ENCODE results near the gene HBM. TPM values are rescaled to one million over a fixed set of nuclear protein-coding genes. Genes with fewer than 3 reads are reported as not detected.
"Not testable (repeated sequence)": the region's sequence is repeated elsewhere in the genome, so short reads cannot be mapped to it uniquely, and the experiment has no call there.

The HBM gene, protein sequence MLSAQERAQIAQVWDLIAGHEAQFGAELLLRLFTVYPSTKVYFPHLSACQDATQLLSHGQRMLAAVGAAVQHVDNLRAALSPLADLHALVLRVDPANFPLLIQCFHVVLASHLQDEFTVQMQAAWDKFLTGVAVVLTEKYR
- total RNA-seq, result not detected
- long read RNA-seq, result 0 reads

GRCh38 chr16:165539-166374 lies at the start of gene HBM:
HBM (plus strand) TSS chr16:165978; CDS start chr16:165998, 20 bp downstream.
- ATAC-seq (ENCODE audit: poor library complexity) (no peak), DNase-seq (peak; percentile 10)

DNA sequence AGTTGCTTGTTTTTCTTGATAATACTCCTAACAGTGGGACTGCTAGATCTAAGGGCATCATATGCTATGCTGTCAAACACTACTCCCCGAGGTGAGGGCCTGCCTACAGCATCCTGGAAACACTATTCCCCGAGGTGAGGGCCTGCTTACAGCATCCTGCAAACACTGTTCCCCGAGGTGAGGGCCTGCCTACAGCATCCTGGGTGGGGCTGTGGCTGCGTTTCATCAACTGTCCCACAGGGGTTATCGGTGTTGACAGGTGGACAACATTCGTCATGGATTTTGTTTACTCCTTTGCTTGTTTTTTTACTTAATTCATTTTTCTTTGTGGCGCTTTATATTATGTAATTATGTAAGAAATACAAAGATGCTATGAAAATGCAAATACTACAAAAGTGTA lies 49.8 kb upstream of the HBM start:
- no peak for DNase-seq
- intact Hi-C loops (cut with DNase I), result no loop called here

More at GRCh38 chr16:165539-166374, at the start of gene HBM:
- intact Hi-C loops (cut with DNase I), result no loop called here

DNA sequence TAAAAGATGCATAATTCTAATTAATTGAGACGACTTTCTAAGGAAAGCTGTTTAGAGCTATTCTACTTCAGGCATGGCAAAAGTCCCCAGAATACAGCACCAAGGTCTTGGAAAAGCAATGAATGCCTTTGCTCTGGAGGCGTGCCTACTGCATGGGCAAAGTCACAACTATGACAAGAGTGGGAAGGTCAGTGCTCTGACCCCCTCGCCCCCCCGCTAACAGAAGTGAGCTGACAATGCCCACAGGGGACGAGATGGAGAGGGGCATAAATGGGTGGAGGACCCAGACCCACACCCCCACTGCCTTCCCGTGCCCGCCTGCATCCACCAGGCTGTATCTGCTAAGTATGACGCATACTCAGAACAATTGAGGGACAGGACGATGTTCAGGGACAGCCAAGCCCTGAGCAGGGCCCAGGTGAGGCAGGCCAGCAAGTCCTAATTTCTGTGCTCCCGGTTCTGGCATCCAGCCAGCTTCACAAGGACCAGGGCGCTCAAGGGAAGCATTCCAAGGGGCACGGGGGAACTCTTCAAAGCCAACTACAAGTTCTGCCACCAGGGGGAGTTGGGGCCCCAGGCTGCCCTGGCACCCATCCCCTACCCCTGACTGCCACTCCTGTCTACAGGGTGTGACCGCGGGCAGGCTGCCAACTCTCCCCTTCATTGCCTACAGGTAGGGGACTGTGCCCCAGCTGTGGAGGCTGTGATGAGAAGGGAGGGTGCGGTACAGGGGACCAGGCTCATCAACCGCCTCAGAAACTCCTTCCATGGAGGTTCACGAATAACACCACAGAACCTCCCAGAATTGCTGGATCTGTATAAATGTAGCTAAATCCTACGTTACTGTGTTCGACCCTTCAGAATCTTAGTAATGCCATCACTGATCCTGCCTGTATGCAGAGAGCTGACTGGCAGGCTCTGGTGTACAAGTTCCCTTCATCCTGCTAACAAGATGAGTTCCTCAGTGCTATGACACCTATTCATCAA lies 48.1 kb upstream of the HBM start:
- DNase-seq (peak; percentile 66), ATAC-seq (ENCODE audit: poor library complexity) (peak; percentile 70)
- intact Hi-C loops (cut with DNase I), result no loop called here

More for the DNA sequence above, 49.8 kb upstream of the HBM start:
- ATAC-seq (ENCODE audit: poor library complexity), result no peak

- DNase-seq (no peak), ATAC-seq (ENCODE audit: poor library complexity) (no peak)
- intact Hi-C loops (cut with DNase I), result no loop called here
These were observed 46.9 kb upstream of the HBM start for GRCh38 chr16:118857-119256.

- intact Hi-C loops (cut with DNase I), result no loop called here
- DNase-seq, result no peak
- no peak for ATAC-seq (ENCODE audit: poor library complexity)
These were observed 46.5 kb upstream of the HBM start for GRCh38 chr16:119295-119694.

DNA sequence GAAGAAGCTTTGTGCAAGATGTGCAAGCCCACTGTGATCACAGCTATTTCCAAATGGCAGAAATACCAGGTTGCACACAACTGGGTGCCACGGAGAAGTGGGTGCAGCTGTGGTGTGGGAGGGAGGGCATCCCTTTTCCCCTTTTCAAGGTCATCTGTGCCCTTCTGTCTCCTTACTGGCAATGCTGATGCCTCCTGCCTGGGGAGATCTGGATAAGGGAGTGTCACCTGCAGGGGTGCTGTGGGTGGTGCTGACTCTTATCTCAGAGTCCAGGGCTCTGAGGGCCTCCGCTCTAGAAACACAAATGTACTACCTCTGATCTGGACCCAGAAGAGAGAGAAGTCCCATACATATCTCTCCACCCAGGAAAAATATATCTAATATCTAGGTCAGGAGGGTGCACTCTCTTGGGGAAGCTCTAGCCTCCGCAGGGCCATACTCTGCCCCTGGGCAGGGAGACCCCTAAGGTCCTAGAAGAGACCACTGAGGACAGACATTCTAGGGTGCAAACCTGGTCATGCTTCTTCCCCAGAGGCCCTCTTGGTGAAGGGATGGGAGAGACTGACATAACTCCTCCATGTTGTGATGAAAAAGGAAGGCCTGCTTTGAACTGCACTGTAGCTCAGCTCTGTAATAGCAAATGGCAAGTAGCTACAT lies 45.8 kb upstream of the HBM start:
- no peak for DNase-seq
- no peak for ATAC-seq (ENCODE audit: poor library complexity)
- intact Hi-C loops (cut with DNase I), result no loop called here

DNA sequence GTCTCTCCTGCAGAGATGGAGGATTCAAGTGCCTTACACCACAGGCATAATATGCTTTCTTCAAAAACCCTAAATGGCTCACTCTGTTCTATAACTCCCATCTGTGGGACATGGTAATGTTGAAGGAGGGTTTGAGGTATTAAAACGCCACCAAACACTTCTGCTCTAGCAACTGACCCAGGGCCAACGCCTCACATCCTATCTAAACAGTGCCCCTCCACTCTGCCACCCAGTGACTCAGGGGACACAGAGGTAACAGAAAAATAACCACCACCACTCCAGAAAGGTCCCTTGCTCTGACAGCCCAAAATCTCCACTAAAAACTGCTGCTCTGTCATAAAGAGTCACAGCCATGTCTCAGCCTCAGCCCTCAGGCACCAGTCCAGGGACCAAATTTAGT lies 45.0 kb upstream of the HBM start:
- intact Hi-C loops (cut with DNase I), result no loop called here

DNA sequence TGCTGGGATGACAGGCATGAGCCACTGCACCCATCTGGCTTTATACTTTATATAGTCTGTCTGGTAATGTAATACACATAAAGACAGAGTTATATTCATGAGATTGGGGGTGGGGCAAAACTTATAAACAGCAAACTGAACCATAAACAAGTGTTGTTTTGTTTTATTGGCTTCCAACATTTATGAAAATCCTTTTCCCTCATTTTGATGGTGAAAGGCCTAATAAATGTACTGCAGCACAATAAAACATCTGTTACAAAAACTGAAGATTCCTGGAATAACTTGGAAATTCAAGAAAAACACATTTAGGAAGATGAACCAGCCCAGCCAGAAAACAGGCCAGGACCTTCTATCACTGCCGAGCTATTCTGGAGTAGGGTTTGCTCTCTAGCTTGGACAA lies 43.4 kb upstream of the HBM start:
- intact Hi-C loops (cut with DNase I), result no loop called here
- no peak for DNase-seq
- ATAC-seq (ENCODE audit: poor library complexity), result no peak

More for the DNA sequence above, 45.0 kb upstream of the HBM start:
- DNase-seq, result no peak
- ATAC-seq (ENCODE audit: poor library complexity), result no peak

GRCh38 chr16:123558-124350 lies 42.0 kb upstream of the HBM start:
- ATAC-seq (ENCODE audit: poor library complexity); intact Hi-C loops (cut with DNase I); DNase-seq: not testable (repeated sequence)

DNA sequence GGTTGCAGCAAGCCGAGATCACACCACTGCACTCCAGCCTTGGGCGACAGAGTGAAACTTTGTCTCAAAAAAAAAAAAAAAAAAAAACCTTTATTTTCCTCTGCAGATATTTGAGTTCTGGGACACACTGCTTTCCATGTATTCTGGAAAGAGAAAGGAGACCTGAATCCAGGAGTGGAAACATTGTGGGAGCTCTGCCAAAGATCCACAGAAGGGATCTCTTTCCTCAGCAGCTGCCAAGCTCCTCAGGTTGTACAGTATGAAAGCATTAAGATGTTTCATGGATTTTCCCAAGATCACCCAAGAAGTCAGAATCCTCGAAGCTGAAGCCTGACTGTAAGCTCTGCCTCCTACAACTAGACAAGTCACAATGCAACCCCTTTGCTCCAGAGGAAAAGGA lies 40.8 kb upstream of the HBM start:
- ATAC-seq (ENCODE audit: poor library complexity), result no peak

GRCh38 chr16:129075-129474 lies 36.7 kb upstream of the HBM start:
- DNase-seq (no peak), ATAC-seq (ENCODE audit: poor library complexity) (no peak)
- intact Hi-C loops (cut with DNase I), result no loop called here

More for the DNA sequence above, 40.8 kb upstream of the HBM start:
- intact Hi-C loops (cut with DNase I), result no loop called here
- DNase-seq, result no peak

- intact Hi-C loops (cut with DNase I), result no loop called here
- ATAC-seq (ENCODE audit: poor library complexity) (no peak), DNase-seq (no peak)
These were observed 35.1 kb upstream of the HBM start for GRCh38 chr16:130533-131173.

- no peak for ATAC-seq (ENCODE audit: poor library complexity)
- DNase-seq, result no peak
- intact Hi-C loops (cut with DNase I), result no loop called here
These were observed 33.7 kb upstream of the HBM start for GRCh38 chr16:132120-132519.

DNA sequence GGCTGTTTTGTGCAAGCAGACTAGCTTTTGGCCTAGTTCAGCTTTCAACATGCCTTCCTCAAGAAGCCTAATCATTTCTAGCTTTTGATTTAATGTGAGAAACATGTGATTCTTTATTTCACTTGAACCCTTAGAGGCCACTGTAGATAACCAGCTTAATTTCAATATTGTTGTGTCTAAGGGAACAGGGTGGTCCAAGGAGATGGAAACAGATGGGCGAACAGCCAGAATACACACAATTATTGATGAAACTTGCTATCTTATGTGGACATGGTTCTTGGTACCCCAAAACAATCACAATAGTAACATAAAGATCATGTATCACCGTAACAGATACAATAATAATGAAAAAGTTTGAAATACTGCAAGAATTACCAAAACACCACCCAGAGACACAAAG lies 32.1 kb upstream of the HBM start:
- intact Hi-C loops (cut with DNase I), result no loop called here
- ATAC-seq (ENCODE audit: poor library complexity) (no peak), DNase-seq (no peak)

GRCh38 chr16:138049-138417 lies 27.7 kb upstream of the HBM start:
- intact Hi-C loops (cut with DNase I), result no loop called here
- ATAC-seq (ENCODE audit: poor library complexity) (peak; percentile 25), DNase-seq (peak; percentile 46)

DNA sequence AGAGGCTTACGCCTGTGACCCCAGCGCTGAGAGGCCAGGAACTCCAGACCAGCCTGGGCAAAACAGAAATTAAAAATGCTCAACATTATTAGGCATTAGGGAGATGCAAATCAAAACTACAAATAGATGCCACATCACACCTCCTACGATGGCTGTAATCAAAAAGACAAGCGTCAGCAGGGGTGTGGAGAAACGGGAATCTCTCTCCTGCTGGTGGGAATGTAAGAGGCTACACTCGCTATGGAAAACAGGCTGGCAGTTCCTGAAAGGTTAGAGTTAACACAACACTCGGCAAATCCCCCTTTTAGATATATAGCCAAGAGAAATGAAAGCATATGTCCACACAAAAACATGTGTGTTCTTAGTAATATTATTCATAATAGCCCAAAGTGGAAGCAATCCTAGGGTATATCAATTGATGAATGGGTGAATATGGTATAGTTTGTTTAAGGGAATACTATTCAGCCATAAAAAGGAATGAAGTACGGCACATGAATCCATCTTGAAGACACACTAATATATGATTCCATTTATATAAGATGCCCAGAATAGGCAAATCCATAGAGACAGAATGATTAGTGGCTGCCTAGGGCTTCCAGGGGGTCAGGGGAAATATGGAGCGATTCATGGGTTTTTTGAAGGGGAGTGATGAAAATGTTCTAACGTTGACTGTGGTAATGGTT lies 25.5 kb upstream of the HBM start:
- DNase-seq (no peak), ATAC-seq (ENCODE audit: poor library complexity) (no peak)
- intact Hi-C loops (cut with DNase I), result no loop called here

GRCh38 chr16:142405-142967 lies 23.3 kb upstream of the HBM start:
- no peak for DNase-seq
- intact Hi-C loops (cut with DNase I), result no loop called here
- ATAC-seq (ENCODE audit: poor library complexity), result no peak

All from Right ventricle myocardium superior (tissue), 1 donor.